ENCODE measurements around the gene TSFM.
A peak's percentile ranks its signal among the peaks of the same experiment; 100 is the strongest.

The TSFM gene

GRCh38 chr12:57782243-57782607, 362 bp upstream of the TSFM start:
- no peak for DNase-seq

GRCh38 chr12:57783466-57783801, 847 bp downstream of the TSFM start:
- no peak for DNase-seq

- DNase-seq: no peak
Observed at GRCh38 chr12:57783861-57784260, 1.3 kb downstream of the TSFM start.

GRCh38 chr12:57793920-57794319, 11.3 kb downstream of the TSFM start:
- DNase-seq: no peak

GRCh38 chr12:57795354-57795753, 12.8 kb downstream of the TSFM start:
- no peak for DNase-seq

- no peak for DNase-seq
Observed at GRCh38 chr12:57796996-57797395, 14.4 kb downstream of the TSFM start.

GRCh38 chr12:57797933-57798332, 15.3 kb downstream of the TSFM start:
- no peak for DNase-seq

- DNase-seq: no peak
Observed at GRCh38 chr12:57800965-57801364, 18.4 kb downstream of the TSFM start.

GRCh38 chr12:57802607-57803006, 20.0 kb downstream of the TSFM start:
- DNase-seq: no peak

GRCh38 chr12:57803319-57803893, 20.8 kb downstream of the TSFM start:
- peak; percentile 13 for DNase-seq

- no peak for DNase-seq
Observed at GRCh38 chr12:57806677-57807076, 24.1 kb downstream of the TSFM start.

- no peak for DNase-seq
Observed at GRCh38 chr12:57807285-57807684, 24.7 kb downstream of the TSFM start.

GRCh38 chr12:57808351-57808750, 25.8 kb downstream of the TSFM start:
- DNase-seq: no peak

GRCh38 chr12:57809425-57809824, 26.8 kb downstream of the TSFM start:
- no peak for DNase-seq

GRCh38 chr12:57810450-57810849, 27.9 kb downstream of the TSFM start:
- no peak for DNase-seq

- DNase-seq: no peak
Observed at GRCh38 chr12:57811028-57811755, 28.6 kb downstream of the TSFM start.

GRCh38 chr12:57813111-57813970, 30.8 kb downstream of the TSFM start:
- DNase-seq: no peak

GRCh38 chr12:57813971-57814772, 31.6 kb downstream of the TSFM start:
- DNase-seq: no peak

GRCh38 chr12:57815177-57816000, 32.8 kb downstream of the TSFM start:
- peak; percentile 74 for DNase-seq

GRCh38 chr12:57816001-57816854, 33.6 kb downstream of the TSFM start:
- peak; percentile 48 for DNase-seq

- DNase-seq: no peak
Observed at GRCh38 chr12:57816855-57817151, 34.2 kb downstream of the TSFM start.

All from NCI-H345 (cell line).